Measurements from ENCODE around the gene PRR22. TPM values are rescaled to one million over a fixed set of nuclear protein-coding genes. Genes with fewer than 3 reads are reported as not detected.

PRR22 gene
- total and polyA plus RNA-seq, 2 donors (not counting 3 experiments of a cell fraction or from before 2014, with no cell fraction given), result 1.4 to 3.4 TPM

- H3K9me3 ChIP-seq (replicated peaks; ENCODE audit: control insufficient read depth, insufficient read depth, low read length), result no peaks in the 10 kb centered on the region
- no peak for DNase-seq (ENCODE audit: low read depth, low spot score)
- H3K27me3 ChIP-seq (ENCODE audit: control insufficient read depth in 2 of 2, insufficient read depth in 2 of 2, low read length in 2 of 2), result peaks cover 2 to 3% of the 10 kb centered on the region in 2 experiments
- no peak overlapping the region for H3K9ac ChIP-seq (replicated peaks; ENCODE audit: extremely low read depth, insufficient read depth, low read length)
- no peak for TF ChIP-seq MAX (IDR thresholded peaks at IDR 0.05; ENCODE audit: insufficient read depth, insufficient read length)
- TF ChIP-seq GATA2 (IDR thresholded peaks at IDR 0.05; ENCODE audit: insufficient read depth, insufficient read length, low read depth, low read length), result no peak
- TF ChIP-seq JUN (IDR thresholded peaks at IDR 0.05; ENCODE audit: borderline replicate concordance, insufficient read depth, insufficient read length, low read depth), result no peak
- no peak for TF ChIP-seq CTCF (IDR thresholded peaks at IDR 0.05; ENCODE audit: extremely low read depth in 1 of 2, insufficient read depth in 1 of 2, low read depth in 1 of 2, low read length in 2 of 2)
- no peak for TF ChIP-seq POLR2AphosphoS5 (IDR thresholded peaks at IDR 0.05; ENCODE audit: insufficient read depth, low read depth, low read length)
- TF ChIP-seq MYC (IDR thresholded peaks at IDR 0.05; ENCODE audit: low read depth, low read length), result no peak
- TF ChIP-seq POLR2A (IDR thresholded peaks at IDR 0.05; ENCODE audit: low read depth, low read length), result no peak
- TF ChIP-seq FOS (IDR thresholded peaks at IDR 0.05; ENCODE audit: borderline replicate concordance, insufficient read depth, low read length), result no peak
- no peak for TF ChIP-seq EZH2 (IDR thresholded peaks at IDR 0.05; ENCODE audit: borderline replicate concordance, low read depth, low read length, severe bottlenecking)
- BruUV-seq (replicated peaks), result no TSS peak
- no peak overlapping the region for H3K4me2 ChIP-seq (ENCODE audit: insufficient read depth, low read length)
- no peaks in the 10 kb centered on the region for H3K79me2 ChIP-seq (ENCODE audit: control insufficient read depth, insufficient read depth, low read length)
- no peak overlapping the region for H3K4me3 ChIP-seq (replicated peaks in 1 of 3; ENCODE audit: insufficient read depth in 1 of 3, low read depth in 1 of 3, low read length in 3 of 3)
- intact Hi-C loops (cut with micrococcal nuclease), result loop anchor here (10.0 kb wide), 1 partner anchor 184 kb away; no protein-coding TSS in a partner anchor
- CTCF ChIA-PET, result interaction anchor here (0.6 kb wide), 1 partner anchor 9 kb away, joined by 3 read pairs; the partner anchor contains the start of gene DUS3L
- no peaks in the 10 kb centered on the region for H4K20me1 ChIP-seq (replicated peaks; ENCODE audit: control insufficient read depth, extremely low read depth, insufficient read depth, low read length)
- POLR2A ChIA-PET, result no interaction called here
- no peak overlapping the region for H3K27ac ChIP-seq (ENCODE audit: insufficient read depth, low read depth, low read length)
- H3K9me1 ChIP-seq (replicated peaks; ENCODE audit: control insufficient read depth, extremely low read depth, insufficient read depth, low read length), result peaks cover 2% of the 10 kb centered on the region
- no peak for FAIRE-seq
- dilution Hi-C loops (cut with MboI; ENCODE audit: extremely low pct_ligation_motif_present, low sequenced_read_pairs), result no loop called here
- peaks cover 5% of the 10 kb centered on the region for H3K4me1 ChIP-seq (ENCODE audit: control insufficient read depth, extremely low read depth, insufficient read depth, low read length)
- H2AFZ ChIP-seq (ENCODE audit: low read depth, low read length), result no peak overlapping the region
- no peaks in the 10 kb centered on the region for H3K36me3 ChIP-seq (ENCODE audit: control insufficient read depth in 2 of 2, extremely low read depth in 1 of 2, insufficient read depth in 2 of 2, low read length in 2 of 2)
These were observed 16.1 kb upstream of the PRR22 start for GRCh38 chr19:5800361-5801270.

Data from endothelial cell of umbilical vein (primary cell).